Measurements from ENCODE around the gene JMJD1C.

The JMJD1C gene

DNA sequence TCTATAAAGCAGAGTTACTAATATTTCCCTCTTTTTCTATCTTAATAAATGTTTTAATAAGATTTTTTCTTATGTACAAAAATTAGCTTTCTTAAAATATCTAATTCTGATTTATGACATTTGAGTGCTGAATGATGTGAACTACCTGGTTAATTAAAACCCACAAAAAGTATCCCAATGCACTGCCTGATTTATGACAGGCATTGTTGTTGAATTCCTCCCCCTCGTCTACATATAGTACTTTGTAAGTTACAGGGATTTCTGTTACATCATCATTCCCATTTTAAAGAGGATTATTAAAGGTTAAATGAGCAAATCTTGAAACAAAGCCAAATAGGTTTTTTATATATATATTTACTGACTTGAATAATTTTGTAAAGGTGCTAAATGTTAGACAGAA is 241.5 kb downstream of the JMJD1C start:
- no peak for DNase-seq (ENCODE audit: low read depth)

DNA sequence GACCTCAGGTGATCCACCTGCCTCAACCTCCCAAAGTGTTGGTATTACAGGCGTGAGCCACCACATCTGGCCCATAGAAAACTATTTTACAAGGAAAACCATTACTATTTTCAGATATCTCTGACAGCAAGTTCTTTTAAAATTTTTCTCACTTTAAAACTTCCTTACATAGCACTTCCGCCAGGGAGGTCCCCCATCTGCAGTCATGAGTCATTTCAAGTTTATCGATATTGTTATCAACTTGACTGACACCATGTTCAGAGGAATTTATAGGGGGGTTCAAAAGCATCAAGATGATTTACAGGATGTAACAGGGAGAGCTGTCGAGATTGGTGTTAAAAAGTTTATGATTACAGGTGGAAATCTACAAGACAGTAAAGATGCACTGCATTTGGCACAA is 243.8 kb downstream of the JMJD1C start:
- no peak for DNase-seq (ENCODE audit: low read depth)

GRCh38 chr10:63219749-63220148 is 246.0 kb downstream of the JMJD1C start:
- DNase-seq (ENCODE audit: low read depth), result no peak

DNA sequence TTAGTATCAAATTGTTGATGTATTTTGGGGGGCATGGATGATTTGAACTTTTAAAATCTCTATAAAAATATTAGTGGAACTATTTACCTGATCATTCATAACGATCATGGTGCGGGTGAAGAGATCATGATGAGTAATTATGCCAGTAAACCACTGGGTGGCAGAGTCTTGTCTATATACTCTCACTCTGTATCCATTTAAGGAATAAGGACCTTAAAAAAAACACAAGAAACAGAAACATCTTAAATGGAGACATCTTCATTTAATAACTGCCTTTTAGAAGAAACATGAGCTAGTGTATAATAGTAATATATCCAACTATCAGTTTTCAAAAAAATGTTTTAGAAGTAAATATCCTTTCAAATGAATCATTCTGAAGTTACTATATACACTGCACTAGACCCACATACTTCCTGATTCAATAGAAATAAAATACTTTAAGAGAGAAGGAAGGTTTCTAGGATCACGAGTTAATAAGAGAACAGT is 248.6 kb downstream of the JMJD1C start:
- DNase-seq (ENCODE audit: low read depth), result no peak

DNA sequence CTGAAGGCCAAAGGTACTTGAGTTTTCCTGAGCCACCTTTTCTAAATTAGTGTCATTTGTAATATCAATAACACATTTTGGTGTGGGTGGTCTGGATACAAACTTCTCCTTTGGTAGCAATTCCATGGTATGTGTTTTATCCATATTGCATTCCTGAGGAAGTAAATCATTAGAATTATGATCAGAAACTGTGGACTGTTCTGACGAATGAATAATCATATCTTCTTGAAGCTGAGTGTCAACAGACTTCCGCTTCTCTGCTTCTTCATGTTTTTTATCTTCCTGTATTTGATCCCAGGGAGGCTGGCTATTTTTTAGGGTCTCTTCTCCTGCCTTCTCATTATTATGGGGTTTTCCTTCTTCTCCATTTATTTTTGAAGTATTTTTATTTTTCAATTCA is 251.2 kb downstream of the JMJD1C start:
- DNase-seq (ENCODE audit: low read depth), result no peak

DNA sequence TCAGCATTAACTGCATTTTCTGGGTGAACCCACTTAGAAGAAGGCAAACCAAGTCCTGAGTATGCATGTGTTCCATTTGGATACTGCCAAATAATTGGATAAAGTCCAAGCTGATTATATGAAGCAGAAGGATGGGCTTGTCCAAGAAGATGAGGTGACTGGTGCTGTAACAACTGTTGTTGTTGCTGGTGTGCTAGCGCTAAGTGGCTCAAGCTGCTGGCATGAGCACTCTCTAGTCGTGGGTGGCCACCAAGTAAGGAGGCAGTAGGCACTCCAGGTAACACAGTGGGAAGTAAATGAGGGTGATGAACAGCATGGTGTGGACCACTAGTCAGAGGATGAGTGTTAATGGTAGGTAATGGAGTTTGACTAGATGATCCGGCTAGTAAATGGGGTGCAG is 252.3 kb downstream of the JMJD1C start:
- DNase-seq (ENCODE audit: low read depth), result no peak

GRCh38 chr10:63210611-63211196 is 255.1 kb downstream of the JMJD1C start:
- no peak for DNase-seq (ENCODE audit: low read depth)

GRCh38 chr10:63209705-63210104 is 256.1 kb downstream of the JMJD1C start:
- DNase-seq (ENCODE audit: low read depth), result no peak

DNA sequence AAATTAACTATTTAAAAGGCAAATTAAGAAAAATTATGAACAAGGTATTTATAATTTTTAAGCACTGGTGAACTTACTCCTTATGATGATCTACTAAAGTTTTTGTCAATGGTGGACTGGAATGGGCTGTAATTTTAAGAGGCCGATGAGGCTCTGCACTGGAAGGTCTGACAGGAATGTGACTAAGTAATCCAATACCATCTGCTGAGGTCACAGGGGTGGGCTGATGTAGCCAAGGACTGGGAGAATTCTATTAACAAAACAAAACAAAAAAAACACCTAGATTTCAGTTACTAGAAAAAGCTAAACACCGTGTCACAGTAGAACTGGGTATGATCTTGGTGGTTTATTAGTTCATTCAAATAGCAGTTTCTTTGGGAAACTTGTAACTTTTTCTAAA is 256.8 kb downstream of the JMJD1C start:
- DNase-seq (ENCODE audit: low read depth), result no peak

- DNase-seq (ENCODE audit: low read depth), result no peak
Measured at GRCh38 chr10:63206997-63207811, 258.6 kb downstream of the JMJD1C start.

GRCh38 chr10:63206576-63206975 is 259.2 kb downstream of the JMJD1C start:
- no peak for DNase-seq (ENCODE audit: low read depth)

DNA sequence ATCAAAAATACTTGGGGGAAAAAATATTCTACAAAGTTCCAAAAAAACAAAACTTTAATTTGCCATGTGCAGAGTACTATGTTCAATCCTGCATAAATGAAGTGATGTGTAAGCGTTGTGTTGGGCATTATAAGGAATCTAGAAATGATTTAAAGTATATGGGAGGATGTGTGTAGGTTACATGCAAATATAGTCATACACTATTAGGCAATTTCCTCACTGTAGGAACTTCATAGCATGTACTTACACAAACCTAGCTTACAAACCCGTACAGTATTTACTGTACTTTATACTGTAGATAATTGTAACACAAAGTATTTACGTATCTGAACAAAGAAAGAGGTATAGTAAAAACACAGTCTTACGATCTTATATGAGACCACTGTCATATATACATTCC is 260.4 kb downstream of the JMJD1C start:
- no peak for DNase-seq (ENCODE audit: low read depth)

DNA sequence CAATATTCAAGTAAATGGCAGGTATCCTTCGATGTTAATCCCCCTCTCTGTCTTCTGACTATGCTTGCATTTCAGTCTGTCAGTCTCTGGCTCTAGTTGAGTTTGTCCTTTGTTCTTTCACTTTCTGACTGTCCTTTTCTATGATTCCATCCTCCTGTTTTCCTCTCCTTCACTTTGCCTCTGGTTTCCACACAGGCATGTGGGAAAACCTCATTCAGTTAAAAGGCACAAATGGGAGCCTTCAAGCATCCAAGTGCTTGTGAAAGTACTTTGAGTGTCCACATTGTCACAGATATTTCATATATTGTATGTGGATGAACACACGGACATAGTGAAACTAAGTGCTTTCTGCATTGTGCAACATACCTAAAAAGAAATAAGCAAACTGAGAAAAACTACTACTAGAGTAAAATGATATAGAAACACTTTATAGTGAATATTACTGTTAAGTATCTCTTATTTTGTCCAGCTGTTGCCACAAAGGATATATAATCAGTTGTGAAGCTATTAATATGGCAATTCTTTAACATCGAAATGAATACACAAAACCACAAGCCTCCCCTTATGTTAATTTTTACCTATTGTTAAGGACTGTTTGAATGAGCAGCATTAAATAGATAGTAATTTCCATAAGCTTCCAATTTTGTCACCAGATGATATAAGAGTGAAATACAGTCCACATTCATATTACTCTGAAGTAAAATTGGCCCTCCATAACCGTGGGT is 260.9 kb downstream of the JMJD1C start:
- DNase-seq (ENCODE audit: low read depth), result no peak

GRCh38 chr10:63201118-63201517 is 264.7 kb downstream of the JMJD1C start:
- no peak for DNase-seq (ENCODE audit: low read depth)

DNA sequence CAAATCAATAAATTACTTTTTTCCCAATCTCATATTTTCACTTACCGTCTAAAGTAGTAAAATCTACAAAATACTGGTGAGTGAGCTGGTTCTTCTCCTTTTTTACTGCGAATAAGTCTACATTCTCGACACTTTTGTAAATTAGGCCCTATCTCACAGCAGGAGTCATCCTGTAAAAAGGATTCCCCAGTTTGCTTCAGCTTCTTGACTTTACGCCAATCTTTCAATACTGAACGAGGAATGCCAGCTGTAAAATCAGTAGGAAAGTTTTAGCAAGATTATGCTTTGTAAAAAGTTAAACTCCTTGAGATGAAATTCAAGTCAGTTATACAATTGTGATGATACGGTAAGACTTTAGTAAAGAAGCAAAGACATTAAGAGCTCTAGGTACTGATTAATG is 265.3 kb downstream of the JMJD1C start:
- no peak for DNase-seq (ENCODE audit: low read depth)

DNA sequence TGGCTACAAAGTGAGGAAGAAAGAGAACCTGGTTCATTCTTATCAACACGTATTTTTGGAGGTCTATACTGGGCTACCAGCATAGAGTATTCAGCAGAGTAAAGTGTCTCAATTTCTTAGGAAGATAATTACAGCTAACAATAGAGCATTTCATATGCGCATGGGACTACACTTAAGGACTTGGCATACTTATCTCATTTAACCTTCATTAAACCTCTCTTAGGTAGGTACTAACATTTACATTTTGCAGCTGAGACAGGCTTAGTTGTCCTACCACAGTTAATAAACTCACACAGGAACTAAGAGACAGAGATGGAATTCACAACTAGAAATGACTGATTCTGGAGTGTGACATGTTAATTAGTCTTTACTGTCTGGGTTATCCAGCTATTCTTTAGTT is 266.1 kb downstream of the JMJD1C start:
- DNase-seq (ENCODE audit: low read depth), result no peak

- DNase-seq (ENCODE audit: low read depth), result no peak
Measured at GRCh38 chr10:63197344-63198092, 268.3 kb downstream of the JMJD1C start.

DNA sequence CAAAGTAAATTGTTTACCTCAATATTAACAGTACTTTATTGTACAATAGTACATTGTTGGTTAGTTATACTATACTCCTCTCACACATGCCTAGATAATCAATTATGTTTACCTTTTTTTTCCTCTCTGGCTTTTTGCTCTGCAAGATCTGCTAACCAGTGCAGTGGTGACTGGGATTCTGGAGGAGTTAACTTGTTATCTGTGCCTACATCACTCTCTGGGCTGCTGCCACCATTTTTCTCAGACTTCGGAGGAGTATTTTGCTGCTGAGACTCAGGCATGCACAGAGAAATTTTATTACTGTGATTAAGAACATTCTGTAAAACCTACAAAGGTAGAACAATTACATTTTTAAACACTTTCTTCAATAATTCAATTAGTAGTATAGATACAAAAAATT is 273.0 kb downstream of the JMJD1C start:
- DNase-seq (ENCODE audit: low read depth), result no peak

DNA sequence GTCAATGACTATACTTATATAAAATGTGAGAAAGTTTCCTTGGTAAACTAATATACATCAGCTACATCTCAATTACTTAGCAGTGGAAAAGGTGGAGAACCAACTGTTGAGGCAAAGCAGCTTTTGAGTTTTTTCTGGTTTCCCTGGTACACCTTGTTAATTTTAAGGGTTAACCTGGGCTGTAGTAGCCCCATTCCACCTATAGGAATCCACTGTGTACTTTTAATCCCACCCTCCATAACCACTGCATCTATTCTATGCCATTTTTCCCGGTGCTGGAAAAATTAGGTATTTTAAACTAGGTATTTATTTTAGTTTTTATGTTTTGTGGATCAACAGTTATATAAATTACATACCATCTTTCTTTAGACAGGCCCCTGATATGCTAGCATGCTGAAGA is 290.2 kb downstream of the JMJD1C start:
- DNase-seq (ENCODE audit: low read depth), result no peak

- DNase-seq (ENCODE audit: low read depth), result no peak
Measured at GRCh38 chr10:63173468-63174232, 292.1 kb downstream of the JMJD1C start.

GRCh38 chr10:63171926-63172325 is 293.9 kb downstream of the JMJD1C start:
- DNase-seq (ENCODE audit: low read depth), result no peak
